H9 (cell line): ENCODE measurements around the gene UNC13D. TPM values are rescaled to one million over a fixed set of nuclear protein-coding genes. Genes with fewer than 3 reads are reported as not detected.
A peak's percentile ranks its signal among the peaks of the same experiment; 100 is the strongest.

Experiments used
- DNase-seq: peaks from one replicate; pipeline ENCODE4 v3.0.0-alpha.2; 2017
- H2AFZ ChIP-seq: one replicate; pipeline ENCODE4 v1.6.1; 2013; ENCODE audit warnings: mild to moderate bottlenecking, low read length, control low read depth, moderate library complexity
- H2AK5ac ChIP-seq: 2 replicates; pipeline ENCODE4 v1.6.1; 2013; ENCODE audit warnings: low read length, control low read depth, mixed read lengths; ENCODE audit not compliant: insufficient read length
- H2BK120ac ChIP-seq: one replicate; pipeline ENCODE4 v1.6.1; 2013; ENCODE audit warnings: low read depth, mild to moderate bottlenecking, low read length, control low read depth, inconsistent platforms; ENCODE audit not compliant: poor library complexity, severe bottlenecking
- H2BK12ac ChIP-seq: 2 replicates; pipeline ENCODE4 v1.6.1; 2013; ENCODE audit warnings: low read length, control low read depth, mixed read lengths, low read depth; ENCODE audit not compliant: insufficient read length
- H2BK15ac ChIP-seq: 2 replicates; pipeline ENCODE4 v1.6.1; 2013; ENCODE audit warnings: low read depth, low read length, control low read depth
- H2BK20ac ChIP-seq: one replicate; pipeline ENCODE4 v1.6.1; 2013; ENCODE audit warnings: low read depth, mild to moderate bottlenecking, low read length, control low read depth, inconsistent platforms; ENCODE audit not compliant: poor library complexity, severe bottlenecking
- H2BK5ac ChIP-seq: 2 replicates; pipeline ENCODE4 v1.6.1; 2013; ENCODE audit warnings: low read length, control low read depth, mixed read lengths; ENCODE audit not compliant: insufficient read length
- H3K14ac ChIP-seq: 2 replicates; pipeline ENCODE4 v1.6.1; 2013; ENCODE audit warnings: low read length, control low read depth; ENCODE audit not compliant: insufficient read depth
- H3K18ac ChIP-seq: 2 replicates; pipeline ENCODE4 v1.6.1; 2013; ENCODE audit warnings: low read depth, mild to moderate bottlenecking, mixed read lengths, low read length, control low read depth; ENCODE audit not compliant: insufficient read length
- H3K23ac ChIP-seq: 2 replicates; pipeline ENCODE4 v1.6.1; 2013; ENCODE audit warnings: low read length, control low read depth, mixed read lengths, low read depth; ENCODE audit not compliant: insufficient read length
- H3K23me2 ChIP-seq: 2 replicates; pipeline ENCODE4 v1.6.1; 2013; ENCODE audit warnings: low read depth, mild to moderate bottlenecking, mixed read lengths, low read length, control low read depth; ENCODE audit not compliant: insufficient read length, poor library complexity, severe bottlenecking
- H3K27ac ChIP-seq: 2 replicates; pipeline ENCODE4 v1.5.1; 2013; ENCODE audit warnings: low read length, control low read depth, mixed read lengths, low read depth; ENCODE audit not compliant: insufficient read length
- H3K27me3 ChIP-seq: 2 replicates; pipeline ENCODE4 v1.6.1; 2013; ENCODE audit warnings: low read length, control low read depth, inconsistent platforms; ENCODE audit not compliant: insufficient read depth
- H3K4ac ChIP-seq: 2 replicates; pipeline ENCODE4 v1.6.1; 2013; ENCODE audit warnings: low read depth, mild to moderate bottlenecking, control low read depth, inconsistent platforms, low read length, moderate library complexity
- H3K4me1 ChIP-seq: 2 replicates; pipeline ENCODE4 v1.6.1; 2013; ENCODE audit warnings: low read length, control low read depth, inconsistent platforms; ENCODE audit not compliant: insufficient read depth
- H3K4me2 ChIP-seq: 2 replicates; pipeline ENCODE4 v1.6.1; 2013; ENCODE audit warnings: low read length, control low read depth, mixed read lengths; ENCODE audit not compliant: insufficient read length, insufficient read depth
- H3K56ac ChIP-seq: 2 replicates; pipeline ENCODE4 v1.6.1; 2013; ENCODE audit warnings: low read depth, mild to moderate bottlenecking, mixed read lengths, low read length, control low read depth; ENCODE audit not compliant: insufficient read length
- H3K79me1 ChIP-seq: 2 replicates; pipeline ENCODE4 v1.6.1; 2013; ENCODE audit warnings: low read depth, mild to moderate bottlenecking, moderate library complexity, low read length, control low read depth, inconsistent platforms; ENCODE audit not compliant: insufficient read depth, poor library complexity, severe bottlenecking
- H3K79me2 ChIP-seq: 2 replicates; pipeline ENCODE4 v1.6.1; 2013; ENCODE audit warnings: low read length, control low read depth, inconsistent platforms; ENCODE audit not compliant: insufficient read depth
- H3K9ac ChIP-seq: 2 replicates; pipeline ENCODE4 v1.6.1; 2013; ENCODE audit warnings: low read length, control low read depth, mixed read lengths; ENCODE audit not compliant: insufficient read length; ENCODE audit errors: extremely low read depth
- H3K9me3 ChIP-seq: one replicate; pipeline ENCODE4 v1.6.1; 2013; ENCODE audit warnings: low read depth, low read length, inconsistent platforms; ENCODE audit not compliant: control insufficient read depth
- H3T11ph ChIP-seq: one replicate; pipeline ENCODE4 v1.6.1; 2013; ENCODE audit warnings: mild to moderate bottlenecking, low read length, control low read depth, inconsistent platforms
- H4K20me1 ChIP-seq: one replicate; pipeline ENCODE4 v1.6.1; 2013; ENCODE audit not compliant: control insufficient read depth, insufficient read length, insufficient read depth
- H4K5ac ChIP-seq: 2 replicates; pipeline ENCODE4 v1.6.1; 2013; ENCODE audit warnings: low read depth, mild to moderate bottlenecking, mixed read lengths, low read length, control low read depth; ENCODE audit not compliant: insufficient read length
- H4K8ac ChIP-seq: replicated peaks from 2 replicates; pipeline ENCODE4 v1.6.1; 2013; ENCODE audit warnings: low read length, control low read depth, mixed read lengths, low read depth; ENCODE audit not compliant: insufficient read length
- H4K91ac ChIP-seq: 2 replicates; pipeline ENCODE4 v1.6.1; 2013; ENCODE audit warnings: low read depth, mild to moderate bottlenecking, moderate library complexity, mixed read lengths, low read length, control low read depth; ENCODE audit not compliant: insufficient read length
- H3K27ac Mint-ChIP-seq, 3 experiments: 2 replicates in 2 of 3; 3 replicates in 1 of 3; pipeline ENCODE4 v1.8.0; 2020 to 2021; ENCODE audit warnings: mixed read lengths in 3 of 3, mild to moderate bottlenecking in 1 of 3, moderate library complexity in 1 of 3
- H3K27me3 Mint-ChIP-seq: 2 replicates; pipeline ENCODE4 v1.8.0; 2021; ENCODE audit warnings: low read depth, mild to moderate bottlenecking, moderate library complexity, mixed read lengths
- H3K36me3 Mint-ChIP-seq, 3 experiments: 2 replicates in 2 of 3; 3 replicates in 1 of 3; pipeline ENCODE4 v1.8.0; 2020 to 2021; ENCODE audit warnings: low read depth in 3 of 3, mixed read lengths in 3 of 3; ENCODE audit not compliant: insufficient read depth in 1 of 3
- H3K4me1 Mint-ChIP-seq, 2 experiments: 2 replicates each; pipeline ENCODE4 v1.8.0; 2020; ENCODE audit warnings: mixed read lengths in 2 of 2
- H3K4me3 Mint-ChIP-seq, 2 experiments: 2 replicates in 1 of 2; 3 replicates in 1 of 2; pipeline ENCODE4 v1.8.0; 2020 to 2021; ENCODE audit warnings: mild to moderate bottlenecking in 2 of 2, mixed read lengths in 2 of 2, moderate library complexity in 1 of 2
- H3K9me3 Mint-ChIP-seq, 2 experiments: 2 replicates in 1 of 2; 3 replicates in 1 of 2; pipeline ENCODE4 v1.8.0; 2020; ENCODE audit warnings: mild to moderate bottlenecking in 2 of 2, mixed read lengths in 2 of 2, moderate library complexity in 1 of 2
- WGBS: extraction: QIAGEN DNeasy Blood & Tissue Kit; methylation state at CpG from one replicate; pipeline ENCODE4 v1.1.7; 2013; ENCODE audit warnings: missing lambda C conversion rate, low lambda C conversion rate, mixed read lengths; ENCODE audit not compliant: insufficient read length; ENCODE audit errors: extremely low coverage; 5-methylcytosine and 5-hydroxymethylcytosine counted together
- total RNA-seq: library from RNA; stranded (reverse); gene quantifications from 2 replicates; pipeline ENCODE4 v1.2.1, GENCODE V29; 2021
- TF ChIP-seq, protein P1 (sequence below): fragments of 200-600 bp; sonication (generic); conservative IDR thresholded peaks from 3 replicates; pipeline ENCODE4 v1.8.0; 2021; ENCODE audit warnings: antibody characterized with exemption, mild to moderate bottlenecking

The UNC13D gene
- total RNA-seq, 1 experiment from 2014 or later: 6.3 TPM

DNA sequence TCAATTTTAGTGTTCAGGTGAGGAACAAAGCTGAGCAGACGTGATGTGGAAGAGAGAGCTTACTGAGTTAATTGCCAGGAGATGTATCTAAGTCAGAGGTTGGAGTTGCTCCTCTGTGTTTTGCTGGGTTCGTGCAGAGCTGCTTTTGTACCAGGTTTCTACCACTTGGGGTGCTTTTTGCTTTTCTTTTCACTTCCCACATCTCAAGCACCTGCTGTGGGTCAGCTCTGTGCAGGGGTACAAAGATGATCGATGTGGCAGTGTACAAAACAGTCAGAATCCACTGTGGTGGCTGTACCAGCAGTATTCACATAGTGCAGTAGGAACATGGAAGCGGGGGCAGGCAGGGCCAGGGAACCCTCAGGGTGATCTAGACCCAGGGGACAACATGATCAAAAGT lies 44.8 kb downstream of the UNC13D start:
- Mint-ChIP-seq H3K36me3 (peaks cover 9 to 48% (median 34%) of the 10 kb centered on the region in 3 experiments; a peak in 6 of 7 replicates), H3K9me3 (no peaks in the 10 kb centered on the region), H3K27me3 (no peaks in the 10 kb centered on the region), H3K4me3 (no peak overlapping the region), H3K27ac (peak overlapping the region in 1 of 3 experiments; percentile 55; a peak in 2 of 7 replicates), H3K4me1 (no peaks in the 10 kb centered on the region)
- no peak overlapping the region for H2BK15ac ChIP-seq
- peaks cover 5% of the 10 kb centered on the region; the same call in 1 of the 2 replicates for H3K79me2 ChIP-seq
- no peak overlapping the region for H2BK120ac ChIP-seq
- H3K18ac ChIP-seq: no peak overlapping the region
- TF ChIP-seq, protein P1, sequence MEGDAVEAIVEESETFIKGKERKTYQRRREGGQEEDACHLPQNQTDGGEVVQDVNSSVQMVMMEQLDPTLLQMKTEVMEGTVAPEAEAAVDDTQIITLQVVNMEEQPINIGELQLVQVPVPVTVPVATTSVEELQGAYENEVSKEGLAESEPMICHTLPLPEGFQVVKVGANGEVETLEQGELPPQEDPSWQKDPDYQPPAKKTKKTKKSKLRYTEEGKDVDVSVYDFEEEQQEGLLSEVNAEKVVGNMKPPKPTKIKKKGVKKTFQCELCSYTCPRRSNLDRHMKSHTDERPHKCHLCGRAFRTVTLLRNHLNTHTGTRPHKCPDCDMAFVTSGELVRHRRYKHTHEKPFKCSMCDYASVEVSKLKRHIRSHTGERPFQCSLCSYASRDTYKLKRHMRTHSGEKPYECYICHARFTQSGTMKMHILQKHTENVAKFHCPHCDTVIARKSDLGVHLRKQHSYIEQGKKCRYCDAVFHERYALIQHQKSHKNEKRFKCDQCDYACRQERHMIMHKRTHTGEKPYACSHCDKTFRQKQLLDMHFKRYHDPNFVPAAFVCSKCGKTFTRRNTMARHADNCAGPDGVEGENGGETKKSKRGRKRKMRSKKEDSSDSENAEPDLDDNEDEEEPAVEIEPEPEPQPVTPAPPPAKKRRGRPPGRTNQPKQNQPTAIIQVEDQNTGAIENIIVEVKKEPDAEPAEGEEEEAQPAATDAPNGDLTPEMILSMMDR: no peak
- no peaks in the 10 kb centered on the region for H4K20me1 ChIP-seq
- H3K23ac ChIP-seq: no peak overlapping the region
- no peak overlapping the region for H2AK5ac ChIP-seq
- no peak overlapping the region for H3K56ac ChIP-seq
- H4K8ac ChIP-seq: no peak overlapping the region
- no peak overlapping the region for H3K14ac ChIP-seq
- peaks cover 14% of the 10 kb centered on the region for H3K79me1 ChIP-seq
- H3K9ac ChIP-seq: no peak overlapping the region
- H3K27ac ChIP-seq: no peak overlapping the region
- H3T11ph ChIP-seq: no peak overlapping the region
- no peaks in the 10 kb centered on the region for H3K9me3 ChIP-seq
- no peak overlapping the region for H3K4me2 ChIP-seq
- no peak overlapping the region for H2BK12ac ChIP-seq
- H3K4me1 ChIP-seq: no peaks in the 10 kb centered on the region
- no peaks in the 10 kb centered on the region for H3K23me2 ChIP-seq
- H2BK20ac ChIP-seq: no peak overlapping the region
- H3K4ac ChIP-seq: no peak overlapping the region
- no peak overlapping the region for H4K5ac ChIP-seq
- H2AFZ ChIP-seq: no peak overlapping the region
- no peak for DNase-seq
- WGBS: no CpG with 5 or more reads among the region's 4 CpGs
- H4K91ac ChIP-seq: no peak overlapping the region
- no peak overlapping the region for H2BK5ac ChIP-seq
- H3K27me3 ChIP-seq: no peaks in the 10 kb centered on the region
